ENCODE data around the gene NPDC1.

- no peak for TF ChIP-seq POLR2A (IDR thresholded peaks at IDR 0.05)
- no peak for TF ChIP-seq EP300 (IDR thresholded peaks at IDR 0.05)
- TF ChIP-seq CTCF (IDR thresholded peaks at IDR 0.05), result no peak
- TF ChIP-seq POLR2AphosphoS5 (IDR thresholded peaks at IDR 0.05), result no peak
Observed at GRCh38 chr9:137063311-137064026, 17.5 kb upstream of the NPDC1 start.

Data from sigmoid colon (tissue), 4 donors.